ENCODE results near the gene RNF126. TPM values are rescaled to one million over a fixed set of nuclear protein-coding genes. Genes with fewer than 3 reads are reported as not detected.
"Not testable (repeated sequence)": the region's sequence is repeated elsewhere in the genome, so short reads cannot be mapped to it uniquely, and the experiment has no call there.

The RNF126 gene
- total and polyA plus RNA-seq, 2 of the 4 experiments (the other 2 are of a cell fraction) = 7.0 to 27.4 TPM

GRCh38 chr19:629961-630714 lies 32.9 kb downstream of the RNF126 start:
- H3K9me3 ChIP-seq (ENCODE audit: control insufficient read depth, insufficient read depth, low read length) = no peaks in the 10 kb centered on the region
- H3K9me1 ChIP-seq (ENCODE audit: insufficient read depth, low read length) = no peaks in the 10 kb centered on the region; the same call in 1 of the 2 replicates
- no peak overlapping the region for H2BK120ac ChIP-seq (ENCODE audit: low read depth, low read length)
- BruUV-seq (replicated peaks) = no TSS peak
- no peak overlapping the region for H4K91ac ChIP-seq (ENCODE audit: insufficient read depth, low read depth, low read length)
- no peak overlapping the region for H2AK5ac ChIP-seq (ENCODE audit: low read depth, low read length)
- H3K4me3 ChIP-seq (ENCODE audit: insufficient read depth, low read depth, low read length) = no peak overlapping the region
- H3K23ac ChIP-seq (ENCODE audit: low read depth, low read length) = no peak overlapping the region
- no peak overlapping the region for H2BK20ac ChIP-seq (ENCODE audit: low read depth, low read length)
- H2BK5ac ChIP-seq (ENCODE audit: low read depth, low read length, poor library complexity, severe bottlenecking) = no peak overlapping the region
- no peak for TF ChIP-seq CHD1 (IDR thresholded peaks at IDR 0.05; ENCODE audit: low read depth, low read length)
- no peak for TF ChIP-seq FOS (IDR thresholded peaks at IDR 0.05; ENCODE audit: low read depth, low read length)
- TF ChIP-seq MAFK (IDR thresholded peaks at IDR 0.05; ENCODE audit: low read depth, low read length) = no peak
- no peak overlapping the region for H3K4me2 ChIP-seq (ENCODE audit: low read depth, low read length)
- H3K56ac ChIP-seq (ENCODE audit: extremely low read depth, insufficient read depth, low read length) = no peak overlapping the region
- ATAC-seq (ENCODE audit: low read depth) (no peak), DNase-seq (no peak)
- ChIA-PET CTCF (no interaction called here), POLR2A (ENCODE audit: unreplicated experiment) (no interaction called here)
- dilution Hi-C loops (cut with HindIII; ENCODE audit: low sequenced_read_pairs, unreplicated experiment) (no loop called here), intact Hi-C loops (cut with micrococcal nuclease) (no loop called here), in situ Hi-C loops (cut with MboI; ENCODE audit: low sequenced_read_pairs) (no loop called here)
- H4K8ac ChIP-seq (ENCODE audit: low read depth in 2 of 2, low read length in 2 of 2) = no peak overlapping the region
- no peaks in the 10 kb centered on the region for H3K27me3 ChIP-seq (ENCODE audit: control insufficient read depth, insufficient read depth, low read length)
- no peak overlapping the region for H4K5ac ChIP-seq (ENCODE audit: low read depth, low read length)
- H3K4ac ChIP-seq (ENCODE audit: low read depth, low read length) = no peak overlapping the region
- H3K27ac ChIP-seq (ENCODE audit: insufficient read depth, low read length) = no peak overlapping the region
- H3K36me3 ChIP-seq (ENCODE audit: control insufficient read depth, insufficient read depth, low read length) = peaks cover 16% of the 10 kb centered on the region; the same call in 1 of the 2 replicates
- H3K18ac ChIP-seq (ENCODE audit: low read depth, low read length) = no peak overlapping the region
- no peak overlapping the region for H3K9ac ChIP-seq (ENCODE audit: low read depth, low read length)
- no peak overlapping the region for H2BK15ac ChIP-seq (ENCODE audit: low read depth, low read length)
- peaks cover 7 to 34% of the 10 kb centered on the region in 2 experiments; a peak in 3 of 4 replicates for H3K79me1 ChIP-seq (ENCODE audit: low read depth in 1 of 2, low read length in 2 of 2)
- H2AK9ac ChIP-seq (replicated peaks; ENCODE audit: low read depth, low read length, poor library complexity) = no peak overlapping the region
- H4K20me1 ChIP-seq (ENCODE audit: insufficient read depth, low read length) = peaks cover 3% of the 10 kb centered on the region; the same call in 1 of the 2 replicates
- H2AFZ ChIP-seq (replicated peaks; ENCODE audit: low read length, poor library complexity) = no peak overlapping the region
- H3K4me1 ChIP-seq (ENCODE audit: control insufficient read depth, insufficient read depth, low read length) = peaks cover 9% of the 10 kb centered on the region
- no peak overlapping the region for H3K14ac ChIP-seq (replicated peaks; ENCODE audit: low read depth, low read length)
- WGBS, 2 experiments (ENCODE audit: extremely low coverage in 2 of 2, insufficient read length in 1 of 2) = 92% methylated on average over 19 of the region's 30 CpGs; no CpG with 5 or more reads in 1 of the 2 experiments

GRCh38 chr19:629515-629914 lies 33.5 kb downstream of the RNF126 start:
- H4K8ac ChIP-seq (ENCODE audit: low read depth in 2 of 2, low read length in 2 of 2); H4K91ac ChIP-seq (ENCODE audit: insufficient read depth, low read depth, low read length); H3K9me1 ChIP-seq (ENCODE audit: insufficient read depth, low read length); H3K4me1 ChIP-seq (ENCODE audit: control insufficient read depth, insufficient read depth, low read length); H3K14ac ChIP-seq (replicated peaks; ENCODE audit: low read depth, low read length); intact Hi-C loops (cut with micrococcal nuclease); H3K18ac ChIP-seq (ENCODE audit: low read depth, low read length); H3K4me3 ChIP-seq (ENCODE audit: insufficient read depth, low read depth, low read length); H2AFZ ChIP-seq (replicated peaks; ENCODE audit: low read length, poor library complexity); H2BK15ac ChIP-seq (ENCODE audit: low read depth, low read length); H3K9ac ChIP-seq (ENCODE audit: low read depth, low read length); H4K20me1 ChIP-seq (ENCODE audit: insufficient read depth, low read length); CTCF ChIA-PET; H2AK5ac ChIP-seq (ENCODE audit: low read depth, low read length); H2BK120ac ChIP-seq (ENCODE audit: low read depth, low read length); H3K27ac ChIP-seq (ENCODE audit: insufficient read depth, low read length); H4K5ac ChIP-seq (ENCODE audit: low read depth, low read length); H2BK5ac ChIP-seq (ENCODE audit: low read depth, low read length, poor library complexity, severe bottlenecking); ATAC-seq (ENCODE audit: low read depth); POLR2A ChIA-PET (ENCODE audit: unreplicated experiment); BruUV-seq (replicated peaks); H3K9me3 ChIP-seq (ENCODE audit: control insufficient read depth, insufficient read depth, low read length); H3K23ac ChIP-seq (ENCODE audit: low read depth, low read length); H3K56ac ChIP-seq (ENCODE audit: extremely low read depth, insufficient read depth, low read length); in situ Hi-C loops (cut with MboI; ENCODE audit: low sequenced_read_pairs); H2BK20ac ChIP-seq (ENCODE audit: low read depth, low read length); H2AK9ac ChIP-seq (replicated peaks; ENCODE audit: low read depth, low read length, poor library complexity); dilution Hi-C loops (cut with HindIII; ENCODE audit: low sequenced_read_pairs, unreplicated experiment); H3K4me2 ChIP-seq (ENCODE audit: low read depth, low read length); DNase-seq; H3K27me3 ChIP-seq (ENCODE audit: control insufficient read depth, insufficient read depth, low read length); H3K4ac ChIP-seq (ENCODE audit: low read depth, low read length): not testable (repeated sequence)
- Histone ChIP-seq H3K79me1 (ENCODE audit: low read depth in 1 of 2, low read length in 2 of 2) (peaks cover 7 to 33% of the 10 kb centered on the region in 2 experiments; a peak in 3 of 4 replicates), H3K36me3 (ENCODE audit: control insufficient read depth, insufficient read depth, low read length) (peaks cover 19% of the 10 kb centered on the region; the same call in 1 of the 2 replicates)
- WGBS, 2 experiments (ENCODE audit: extremely low coverage in 2 of 2, insufficient read length in 1 of 2) = 77% methylated on average over 17 of the region's 25 CpGs; no CpG with 5 or more reads in 1 of the 2 experiments
